Measurements from ENCODE around the gene NDFIP1.

The NDFIP1 gene

DNA sequence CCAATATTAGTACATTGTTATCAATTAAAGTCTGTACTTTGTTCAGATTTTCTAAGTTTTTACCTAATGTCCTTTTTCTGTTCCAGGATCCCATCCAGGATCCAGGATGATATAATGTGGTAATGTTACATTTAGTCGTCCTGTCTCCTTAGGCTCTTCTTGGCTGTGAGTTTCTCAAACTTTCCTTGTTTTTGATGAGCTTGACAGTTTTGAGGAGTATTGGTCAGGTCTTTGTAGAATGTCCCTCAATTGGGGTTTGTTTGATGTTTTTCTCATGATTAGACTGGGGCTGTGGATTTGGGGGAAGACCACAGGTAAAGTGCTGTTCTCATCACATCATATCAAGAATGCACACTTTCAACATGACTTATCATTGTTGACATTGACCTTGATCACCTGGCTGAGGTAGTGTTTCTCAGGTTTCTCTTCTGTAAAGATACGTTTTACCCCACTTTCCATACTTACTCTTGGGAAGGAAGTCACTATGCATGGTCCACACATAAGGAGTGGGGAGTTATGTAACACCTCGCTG, 9.6 kb downstream of the NDFIP1 start:
- TF ChIP-seq, protein P1, sequence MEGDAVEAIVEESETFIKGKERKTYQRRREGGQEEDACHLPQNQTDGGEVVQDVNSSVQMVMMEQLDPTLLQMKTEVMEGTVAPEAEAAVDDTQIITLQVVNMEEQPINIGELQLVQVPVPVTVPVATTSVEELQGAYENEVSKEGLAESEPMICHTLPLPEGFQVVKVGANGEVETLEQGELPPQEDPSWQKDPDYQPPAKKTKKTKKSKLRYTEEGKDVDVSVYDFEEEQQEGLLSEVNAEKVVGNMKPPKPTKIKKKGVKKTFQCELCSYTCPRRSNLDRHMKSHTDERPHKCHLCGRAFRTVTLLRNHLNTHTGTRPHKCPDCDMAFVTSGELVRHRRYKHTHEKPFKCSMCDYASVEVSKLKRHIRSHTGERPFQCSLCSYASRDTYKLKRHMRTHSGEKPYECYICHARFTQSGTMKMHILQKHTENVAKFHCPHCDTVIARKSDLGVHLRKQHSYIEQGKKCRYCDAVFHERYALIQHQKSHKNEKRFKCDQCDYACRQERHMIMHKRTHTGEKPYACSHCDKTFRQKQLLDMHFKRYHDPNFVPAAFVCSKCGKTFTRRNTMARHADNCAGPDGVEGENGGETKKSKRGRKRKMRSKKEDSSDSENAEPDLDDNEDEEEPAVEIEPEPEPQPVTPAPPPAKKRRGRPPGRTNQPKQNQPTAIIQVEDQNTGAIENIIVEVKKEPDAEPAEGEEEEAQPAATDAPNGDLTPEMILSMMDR (IDR thresholded peaks at IDR 0.05; ENCODE audit: extremely low read depth, missing control alignments) = no peak
- no peak for DNase-seq (ENCODE audit: low spot score)

DNA sequence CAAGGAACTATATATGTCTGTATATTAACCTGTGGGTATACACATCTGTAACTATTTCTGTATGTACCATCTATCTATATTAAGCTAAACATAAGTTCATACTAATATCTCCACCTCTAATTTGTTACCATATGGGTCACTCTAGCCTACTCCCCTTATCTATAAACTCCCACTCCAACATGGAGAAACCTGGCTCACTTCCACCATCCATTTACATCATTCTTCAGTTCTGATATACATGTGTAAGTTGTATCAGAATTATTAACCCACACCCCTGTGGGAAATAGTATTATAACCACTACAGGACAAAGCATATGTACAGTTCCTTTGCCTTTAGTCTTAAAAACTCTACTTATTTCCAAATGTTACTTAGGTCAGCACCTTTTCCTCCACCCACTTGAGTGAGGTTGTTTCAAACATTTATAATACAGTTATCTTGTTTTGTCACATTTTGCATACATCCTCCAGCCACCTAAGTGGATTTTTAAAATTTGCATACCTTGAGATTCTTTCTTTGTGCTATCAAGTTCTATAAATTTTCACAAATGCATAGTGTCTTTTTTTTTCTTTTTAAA, 10.6 kb downstream of the NDFIP1 start:
- TF ChIP-seq, protein P1 (IDR thresholded peaks at IDR 0.05; ENCODE audit: extremely low read depth, missing control alignments) = no peak
- no peak for DNase-seq (ENCODE audit: low spot score)

DNA sequence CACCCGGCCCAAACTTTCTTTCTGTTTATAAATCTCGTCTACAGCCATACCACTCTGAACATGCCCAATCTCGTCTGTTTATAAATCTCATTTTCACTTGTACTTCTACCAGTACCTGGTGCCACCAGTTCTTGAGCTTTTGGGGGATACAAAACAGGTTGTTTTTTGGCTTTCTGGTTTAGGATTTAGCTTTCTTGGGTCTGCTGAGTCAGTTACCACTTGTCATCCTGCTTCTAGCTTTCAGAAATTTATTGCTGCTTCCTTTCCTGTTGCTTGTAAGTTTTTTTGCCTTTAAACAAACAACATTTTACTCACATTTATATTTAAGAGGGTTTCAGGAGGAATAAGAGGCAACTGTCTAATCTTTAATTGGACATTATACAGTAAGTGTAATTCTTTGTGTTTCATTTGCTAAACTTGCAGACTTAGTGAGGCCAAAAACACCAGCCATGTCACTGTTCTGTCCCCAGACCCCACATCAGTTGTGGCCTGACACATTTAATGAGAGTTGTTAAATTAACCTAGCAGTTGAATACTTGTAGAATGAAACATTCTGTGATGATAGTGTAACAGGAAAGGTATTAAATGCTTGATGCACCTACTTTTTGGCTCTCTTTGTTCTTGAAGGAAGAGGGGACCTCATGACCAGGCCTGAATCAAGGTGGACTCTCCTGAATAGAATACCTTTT, 11.8 kb downstream of the NDFIP1 start:
- TF ChIP-seq, protein P1 (IDR thresholded peaks at IDR 0.05; ENCODE audit: extremely low read depth, missing control alignments) = no peak
- DNase-seq (ENCODE audit: low spot score) = no peak

DNA sequence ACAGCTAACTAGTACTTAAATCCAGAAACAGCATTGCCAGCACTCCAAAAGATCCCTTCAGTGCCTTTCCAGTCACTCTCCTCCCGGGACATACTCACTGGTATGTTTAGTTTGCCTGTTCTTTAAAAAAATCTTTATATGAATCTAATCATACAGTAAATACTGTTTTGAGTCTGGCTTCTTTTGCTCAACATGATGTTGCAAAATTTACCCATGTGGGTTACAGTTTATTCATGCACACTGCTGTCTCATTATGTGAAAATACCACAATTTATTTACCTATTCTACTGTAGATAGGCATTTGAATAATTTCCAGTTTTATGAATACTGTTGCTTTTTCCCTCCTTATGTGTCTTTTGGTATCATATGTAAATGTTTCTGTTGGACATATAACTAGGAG, 13.5 kb downstream of the NDFIP1 start:
- TF ChIP-seq, protein P1 (IDR thresholded peaks at IDR 0.05; ENCODE audit: extremely low read depth, missing control alignments) = no peak
- DNase-seq (ENCODE audit: low spot score) = no peak

DNA sequence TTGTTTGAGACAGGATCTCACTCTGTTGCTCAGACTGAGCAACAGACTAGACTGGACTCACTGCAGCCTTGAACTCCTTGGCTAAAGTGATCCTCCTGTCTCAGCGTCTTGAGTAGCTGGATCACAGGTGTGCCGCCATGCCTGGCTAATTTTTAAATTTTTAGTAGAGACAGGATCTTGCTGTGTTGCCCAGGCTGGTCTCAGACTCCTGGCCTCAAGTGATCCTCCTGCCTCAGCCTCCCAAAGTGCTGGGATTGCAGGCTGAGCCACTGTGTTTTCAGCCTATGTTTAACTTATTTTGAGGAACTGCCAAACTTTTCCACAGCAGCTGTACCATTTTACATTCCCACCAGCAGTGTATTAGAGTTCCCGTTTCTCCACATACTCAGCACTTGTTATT, 16.8 kb downstream of the NDFIP1 start:
- DNase-seq (ENCODE audit: low spot score) = no peak
- TF ChIP-seq, protein P1 (IDR thresholded peaks at IDR 0.05; ENCODE audit: extremely low read depth, missing control alignments) = no peak

DNA sequence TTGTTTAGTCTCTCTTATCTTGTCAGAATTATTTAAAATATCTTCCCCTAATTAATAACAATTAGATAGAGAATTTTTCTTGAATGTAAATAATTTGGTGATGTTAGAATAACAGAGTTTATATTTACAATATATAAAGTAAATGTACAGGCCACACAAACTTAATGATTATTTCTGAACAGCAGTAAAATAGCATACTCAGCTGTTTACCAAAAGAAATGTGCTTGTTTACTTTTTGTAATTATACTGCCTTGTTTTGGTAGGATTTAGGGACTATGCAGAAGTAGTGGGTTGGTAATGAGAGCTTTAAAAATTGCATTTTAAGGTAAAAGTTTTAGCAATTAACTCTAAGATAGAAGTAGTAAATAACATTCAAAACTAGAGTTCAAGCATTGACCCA, 17.4 kb downstream of the NDFIP1 start:
- TF ChIP-seq, protein P1 (IDR thresholded peaks at IDR 0.05; ENCODE audit: extremely low read depth, missing control alignments) = no peak

DNA sequence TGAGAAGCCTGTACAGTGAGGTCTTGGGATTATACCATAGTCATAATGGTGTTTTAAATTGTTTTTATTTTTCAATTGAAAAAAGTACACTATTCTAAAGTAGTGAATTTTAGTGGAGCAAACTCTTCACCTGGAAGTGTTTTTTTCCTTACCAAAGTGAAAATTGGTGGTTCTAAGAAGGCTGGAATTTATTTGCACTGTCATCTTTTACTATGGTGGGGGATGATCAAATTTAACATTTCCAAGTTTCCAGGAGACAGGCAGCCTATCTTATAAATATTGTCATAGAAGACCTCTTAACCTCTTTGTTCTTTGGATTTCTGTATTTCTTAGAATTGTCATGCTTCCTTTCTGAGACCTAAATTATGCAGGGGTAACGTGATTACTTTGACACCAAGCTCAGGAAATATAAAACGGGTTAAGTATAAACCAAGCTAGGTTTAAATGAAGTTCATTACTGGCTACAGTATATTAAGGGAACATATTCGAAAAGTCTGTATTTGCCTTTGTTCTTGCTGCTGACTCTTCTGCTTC, 20.2 kb downstream of the NDFIP1 start:
- DNase-seq (ENCODE audit: low spot score) = no peak
- TF ChIP-seq, protein P1 (IDR thresholded peaks at IDR 0.05; ENCODE audit: extremely low read depth, missing control alignments) = no peak

More for the DNA sequence above, 17.4 kb downstream of the NDFIP1 start:
- DNase-seq (ENCODE audit: low spot score) = no peak
